Activated naive CD8-positive, alpha-beta T cell treated with anti-CD3 and anti-CD28 coated beads, Interleukin-2, amount 50 U/mL, for 16 hours (primary cell): ENCODE results near the gene RGP1.

Source experiments
- DNase-seq: peaks from one replicate; pipeline ENCODE4 v3.0.0-alpha.2; 2020; ENCODE audit warnings: low read depth, low spot score

RGP1 gene

GRCh38 chr9:35743880-35744518, 5.1 kb upstream of the RGP1 start:
- no peak for DNase-seq

GRCh38 chr9:35745569-35745968, 3.5 kb upstream of the RGP1 start:
- DNase-seq: no peak

- no peak for DNase-seq
These were observed 2.5 kb upstream of the RGP1 start for GRCh38 chr9:35746583-35746982.

- DNase-seq: no peak
These were observed 737 bp upstream of the RGP1 start for GRCh38 chr9:35748242-35748857.

- DNase-seq: no peak
These were observed 598 bp downstream of the RGP1 start for GRCh38 chr9:35749515-35750255.

GRCh38 chr9:35750256-35750531, 1.1 kb downstream of the RGP1 start:
- DNase-seq: no peak

GRCh38 chr9:35753466-35753865, 4.4 kb downstream of the RGP1 start:
- no peak for DNase-seq

- no peak for DNase-seq
These were observed 5.2 kb downstream of the RGP1 start, which contains the start of gene MSMP for GRCh38 chr9:35754264-35754663. TSS of gene MSMP (minus strand) at chr9:35754276. CDS start at chr9:35754129, 147 bp downstream.

GRCh38 chr9:35755071-35755470, 6.0 kb downstream of the RGP1 start:
- DNase-seq: no peak

- DNase-seq: peak; percentile 63
These were observed 7.5 kb downstream of the RGP1 start for GRCh38 chr9:35756275-35757225.

- no peak for DNase-seq
These were observed 8.3 kb downstream of the RGP1 start for GRCh38 chr9:35757226-35757891.

GRCh38 chr9:35757892-35758275, 8.8 kb downstream of the RGP1 start:
- no peak for DNase-seq

- DNase-seq: no peak
These were observed 9.5 kb downstream of the RGP1 start for GRCh38 chr9:35758475-35759050.

GRCh38 chr9:35759795-35760194, 10.7 kb downstream of the RGP1 start:
- DNase-seq: no peak

- DNase-seq: no peak
These were observed 11.6 kb downstream of the RGP1 start for GRCh38 chr9:35760651-35761050.

- DNase-seq: no peak
These were observed 14.1 kb downstream of the RGP1 start for GRCh38 chr9:35763181-35763580.

GRCh38 chr9:35763803-35764202, 14.7 kb downstream of the RGP1 start:
- DNase-seq: no peak

GRCh38 chr9:35766997-35767396, 17.9 kb downstream of the RGP1 start:
- no peak for DNase-seq

- DNase-seq: no peak
These were observed 18.4 kb downstream of the RGP1 start for GRCh38 chr9:35767458-35767857.

- no peak for DNase-seq
These were observed 20.7 kb downstream of the RGP1 start for GRCh38 chr9:35769763-35770162.

GRCh38 chr9:35771075-35771433, 22.0 kb downstream of the RGP1 start:
- no peak for DNase-seq
